ENCODE data around the gene HOXC9.
A peak's percentile ranks its signal among the peaks of the same experiment; 100 is the strongest.

The HOXC9 gene

GRCh38 chr12:53988541-53989226 lies 11.3 kb upstream of the HOXC9 start:
- Mint-ChIP-seq H3K4me1 (peaks cover 41% of the 10 kb centered on the region), H3K4me3 (no peak overlapping the region), H3K27me3 (peaks cover 100% of the 10 kb centered on the region), H3K27ac (no peak overlapping the region), H3K9me3 (no peaks in the 10 kb centered on the region), H3K36me3 (no peaks in the 10 kb centered on the region)
- ATAC-seq = no peak

- Mint-ChIP-seq H3K36me3 (no peaks in the 10 kb centered on the region), H3K27ac (no peak overlapping the region), H3K4me3 (no peak overlapping the region), H3K9me3 (no peaks in the 10 kb centered on the region), H3K27me3 (peaks cover 100% of the 10 kb centered on the region), H3K4me1 (peaks cover 47% of the 10 kb centered on the region)
- ATAC-seq = no peak
These were observed 10.5 kb upstream of the HOXC9 start for GRCh38 chr12:53989227-53990113.

GRCh38 chr12:53990311-53991076 lies 9.5 kb upstream of the HOXC9 start:
- Mint-ChIP-seq H3K9me3 (no peaks in the 10 kb centered on the region), H3K27me3 (peaks cover 100% of the 10 kb centered on the region), H3K27ac (no peak overlapping the region), H3K4me3 (no peak overlapping the region), H3K4me1 (peaks cover 50% of the 10 kb centered on the region), H3K36me3 (no peaks in the 10 kb centered on the region)
- ATAC-seq = no peak

GRCh38 chr12:53991077-53991460 lies 8.9 kb upstream of the HOXC9 start:
- Mint-ChIP-seq H3K9me3 (no peaks in the 10 kb centered on the region), H3K4me1 (peaks cover 52% of the 10 kb centered on the region), H3K27me3 (peaks cover 100% of the 10 kb centered on the region), H3K36me3 (no peaks in the 10 kb centered on the region), H3K27ac (no peak overlapping the region), H3K4me3 (no peak overlapping the region)
- no peak for ATAC-seq

DNA sequence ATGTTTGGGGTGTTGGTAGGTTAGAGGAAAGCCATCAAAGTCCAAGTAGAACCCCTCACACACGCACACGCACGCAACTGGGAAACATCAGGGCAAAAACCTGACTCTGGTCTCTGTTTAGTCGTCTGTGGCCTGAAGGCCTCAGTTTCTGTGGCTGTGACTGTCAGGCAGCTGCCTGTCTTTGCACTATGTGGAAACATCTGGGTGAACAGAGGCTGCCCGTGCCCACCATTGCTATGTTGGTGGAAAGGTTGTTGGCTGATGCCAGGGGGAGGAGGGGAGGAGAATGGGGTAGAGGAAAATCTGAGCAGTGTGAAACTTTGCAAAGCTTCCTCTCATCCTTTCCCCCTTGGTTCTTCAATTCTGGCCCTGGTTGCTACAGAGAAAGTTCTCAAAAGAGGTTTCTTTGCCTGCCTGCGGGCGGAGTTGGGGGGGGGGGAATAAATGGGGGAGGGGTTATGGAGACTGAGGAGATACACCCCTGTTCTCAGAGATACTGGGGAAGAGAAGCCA lies 7.5 kb upstream of the HOXC9 start:
- Mint-ChIP-seq H3K4me1 (peaks cover 58% of the 10 kb centered on the region), H3K27ac (no peak overlapping the region)

GRCh38 chr12:53993162-53994008 lies 6.6 kb upstream of the HOXC9 start:
- Mint-ChIP-seq H3K27ac (no peak overlapping the region), H3K36me3 (no peaks in the 10 kb centered on the region), H3K4me3 (peak overlapping the region; percentile 63), H3K4me1 (peaks cover 59% of the 10 kb centered on the region), H3K27me3 (peaks cover 100% of the 10 kb centered on the region), H3K9me3 (no peaks in the 10 kb centered on the region)
- ATAC-seq = no peak

More for the DNA sequence above, 7.5 kb upstream of the HOXC9 start:
- ATAC-seq = no peak
- Mint-ChIP-seq H3K36me3 (no peaks in the 10 kb centered on the region), H3K9me3 (no peaks in the 10 kb centered on the region), H3K4me3 (no peak overlapping the region), H3K27me3 (peaks cover 100% of the 10 kb centered on the region)

DNA sequence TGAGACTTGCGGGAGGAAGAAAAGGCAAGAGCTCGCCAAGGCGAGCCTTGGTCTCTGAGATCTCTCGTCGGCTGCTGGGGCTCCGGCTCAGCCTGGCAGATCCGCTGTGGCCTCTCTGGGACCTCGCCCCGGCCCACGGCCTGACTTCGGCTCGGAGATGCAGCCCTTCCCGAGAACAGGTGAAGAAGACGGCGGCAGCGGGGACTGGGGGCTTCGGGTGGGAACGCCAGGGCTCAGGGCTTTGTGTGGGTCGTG lies 6.0 kb upstream of the HOXC9 start:
- H3K36me3 Mint-ChIP-seq = no peaks in the 10 kb centered on the region
- H3K9me3 Mint-ChIP-seq = no peaks in the 10 kb centered on the region
- H3K4me1 Mint-ChIP-seq = peaks cover 54% of the 10 kb centered on the region
- H3K27me3 Mint-ChIP-seq = peaks cover 100% of the 10 kb centered on the region
- peak overlapping the region; percentile 63 for H3K4me3 Mint-ChIP-seq
- H3K27ac Mint-ChIP-seq = no peak overlapping the region
- ATAC-seq = no peak

DNA sequence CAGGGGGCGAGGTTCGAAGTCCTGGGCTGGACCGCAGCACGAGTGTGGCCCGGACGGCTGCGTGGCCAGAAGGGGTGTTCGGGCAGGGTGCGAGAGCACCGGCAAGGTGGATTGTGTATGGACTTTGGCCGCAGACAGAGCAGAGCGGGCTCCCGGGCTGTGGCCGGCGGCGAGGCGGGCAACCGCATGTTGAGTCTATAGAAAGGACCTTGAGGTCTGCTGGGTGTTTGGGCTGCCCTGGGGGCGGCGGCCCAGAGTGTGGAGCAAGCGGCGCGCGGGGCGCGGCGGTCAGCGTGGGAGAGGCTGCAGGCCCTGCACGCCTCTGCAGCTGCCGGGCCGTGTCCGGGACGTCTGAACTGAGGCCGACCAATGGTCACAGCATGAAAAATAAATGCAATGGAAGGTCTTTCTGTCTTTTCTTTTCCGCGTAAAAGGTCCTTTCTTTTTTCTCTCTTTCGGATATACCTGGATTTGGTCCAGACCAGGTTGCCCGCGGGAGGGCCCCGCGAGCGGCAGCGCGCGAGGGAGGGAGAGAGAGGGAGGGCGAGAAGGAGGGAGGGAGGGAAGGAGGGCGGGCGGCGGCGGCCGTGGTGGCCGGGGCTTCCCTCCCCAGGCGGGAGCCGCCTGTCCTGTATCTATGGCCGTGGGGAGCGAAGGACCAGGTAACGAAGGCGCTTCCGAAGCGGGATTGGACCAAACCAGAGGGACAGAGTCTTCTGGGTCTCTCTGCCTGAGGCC lies 5.5 kb upstream of the HOXC9 start:
- peaks cover 49% of the 10 kb centered on the region for H3K4me1 Mint-ChIP-seq
- H3K36me3 Mint-ChIP-seq = no peaks in the 10 kb centered on the region
- H3K4me3 Mint-ChIP-seq = peak overlapping the region; percentile 63
- peaks cover 100% of the 10 kb centered on the region for H3K27me3 Mint-ChIP-seq
- H3K9me3 Mint-ChIP-seq = no peaks in the 10 kb centered on the region
- ATAC-seq = no peak
- no peak overlapping the region for H3K27ac Mint-ChIP-seq

GRCh38 chr12:53995002-53995377 lies 5.0 kb upstream of the HOXC9 start:
- ATAC-seq = no peak
- Mint-ChIP-seq H3K27ac (peak overlapping the region; percentile 63), H3K27me3 (peaks cover 99% of the 10 kb centered on the region), H3K36me3 (no peaks in the 10 kb centered on the region), H3K9me3 (no peaks in the 10 kb centered on the region), H3K4me1 (peaks cover 43% of the 10 kb centered on the region), H3K4me3 (peak overlapping the region; percentile 38)

DNA sequence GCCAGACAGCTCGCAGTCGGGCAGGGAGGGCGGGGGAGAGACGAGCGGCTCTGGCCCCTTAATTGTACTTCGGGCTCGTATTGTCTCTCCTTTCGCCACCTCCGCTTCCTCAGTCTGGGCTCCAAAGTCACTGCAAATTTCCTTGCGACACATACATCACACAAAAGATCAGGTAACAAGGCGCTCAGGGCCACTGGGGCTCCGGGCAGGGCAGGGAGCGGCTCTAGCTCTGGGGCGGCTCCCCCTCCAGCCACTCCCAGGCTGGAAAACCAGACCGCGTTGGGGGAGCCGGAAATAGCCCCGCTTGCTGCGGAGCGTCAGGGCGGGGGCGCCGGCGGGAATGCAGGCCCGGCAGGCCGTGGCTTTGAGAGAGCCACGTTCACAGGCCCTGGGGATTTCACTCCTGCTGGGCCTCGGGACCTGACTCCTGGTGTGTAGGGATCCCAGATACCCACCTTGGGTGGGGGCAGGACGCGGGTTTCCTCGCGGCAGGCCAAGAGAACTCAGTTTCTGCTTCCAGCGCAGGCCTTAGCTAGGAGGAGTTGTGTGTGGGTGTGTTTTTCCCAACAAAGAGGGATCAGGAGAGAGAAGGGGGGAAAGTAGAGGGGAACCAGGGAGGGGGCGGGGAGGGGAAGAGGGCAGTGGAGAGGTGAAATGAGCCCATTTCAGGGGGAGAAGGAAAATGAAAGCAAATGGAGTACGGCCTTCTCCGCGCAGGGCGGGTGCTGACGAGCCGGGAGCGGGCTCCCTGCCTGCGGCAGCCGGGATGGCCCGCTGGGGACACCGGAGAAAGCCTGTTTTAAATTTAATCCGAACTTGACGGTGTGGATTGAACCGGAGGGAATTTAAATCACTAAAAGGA lies 4.4 kb upstream of the HOXC9 start:
- H3K27me3 Mint-ChIP-seq = peaks cover 98% of the 10 kb centered on the region
- H3K9me3 Mint-ChIP-seq = no peaks in the 10 kb centered on the region
- no peaks in the 10 kb centered on the region for H3K36me3 Mint-ChIP-seq
- peak overlapping the region; percentile 63 for H3K27ac Mint-ChIP-seq
- peaks cover 37% of the 10 kb centered on the region for H3K4me1 Mint-ChIP-seq
- ATAC-seq = no peak
- H3K4me3 Mint-ChIP-seq = peak overlapping the region; percentile 89

DNA sequence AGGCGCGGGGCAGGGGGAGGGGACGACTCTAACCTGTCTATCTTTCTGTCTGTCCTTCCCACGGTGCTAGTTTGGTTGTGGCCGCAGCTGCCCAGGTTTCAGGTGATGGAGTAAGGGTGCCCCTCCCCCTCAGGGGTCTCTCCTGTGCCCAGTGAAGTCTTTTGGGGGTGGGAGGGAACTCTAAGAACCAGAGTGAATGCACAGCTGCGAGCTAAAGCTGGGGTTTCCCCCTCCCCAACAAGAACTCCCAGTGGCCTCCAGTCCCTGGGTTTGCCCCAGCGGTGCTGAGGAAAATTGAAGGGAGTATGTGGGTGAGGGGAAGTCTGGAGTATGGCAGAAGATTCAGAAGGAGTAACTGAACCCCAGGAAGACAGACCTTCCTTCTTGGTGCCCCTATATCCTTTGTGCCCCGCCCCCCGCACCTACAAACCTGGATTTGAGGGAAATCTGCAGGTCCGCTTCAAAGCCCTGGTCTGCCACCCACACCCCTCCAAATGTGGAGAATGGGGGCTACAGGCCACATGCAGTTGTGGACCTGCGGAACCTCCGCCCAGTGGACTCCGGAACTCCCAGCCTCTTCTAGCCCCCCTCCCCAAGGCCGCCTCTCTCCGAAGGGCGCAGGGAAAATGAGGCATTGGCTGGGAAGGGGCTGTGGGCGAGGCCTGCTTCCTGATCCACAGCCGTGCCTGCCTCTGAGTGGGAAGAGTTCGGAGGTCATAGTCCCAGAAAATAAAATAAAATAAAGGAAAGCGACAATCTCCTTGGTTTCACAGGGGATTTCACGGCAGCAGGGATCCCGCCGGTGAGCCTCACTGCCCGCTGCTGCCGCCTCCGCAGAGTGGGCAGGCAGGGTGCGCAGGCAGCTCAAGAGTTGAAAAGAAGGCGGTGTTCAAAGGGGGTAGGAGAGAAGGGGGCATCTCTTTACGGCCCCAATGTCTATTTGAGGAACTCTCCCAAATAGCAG lies 3.4 kb upstream of the HOXC9 start:
- peaks cover 98% of the 10 kb centered on the region for H3K27me3 Mint-ChIP-seq
- H3K4me3 Mint-ChIP-seq = peak overlapping the region; percentile 89
- H3K36me3 Mint-ChIP-seq = no peaks in the 10 kb centered on the region
- no peak for ATAC-seq
- H3K9me3 Mint-ChIP-seq = no peaks in the 10 kb centered on the region
- H3K27ac Mint-ChIP-seq = peak overlapping the region; percentile 63
- H3K4me1 Mint-ChIP-seq = peaks cover 36% of the 10 kb centered on the region

DNA sequence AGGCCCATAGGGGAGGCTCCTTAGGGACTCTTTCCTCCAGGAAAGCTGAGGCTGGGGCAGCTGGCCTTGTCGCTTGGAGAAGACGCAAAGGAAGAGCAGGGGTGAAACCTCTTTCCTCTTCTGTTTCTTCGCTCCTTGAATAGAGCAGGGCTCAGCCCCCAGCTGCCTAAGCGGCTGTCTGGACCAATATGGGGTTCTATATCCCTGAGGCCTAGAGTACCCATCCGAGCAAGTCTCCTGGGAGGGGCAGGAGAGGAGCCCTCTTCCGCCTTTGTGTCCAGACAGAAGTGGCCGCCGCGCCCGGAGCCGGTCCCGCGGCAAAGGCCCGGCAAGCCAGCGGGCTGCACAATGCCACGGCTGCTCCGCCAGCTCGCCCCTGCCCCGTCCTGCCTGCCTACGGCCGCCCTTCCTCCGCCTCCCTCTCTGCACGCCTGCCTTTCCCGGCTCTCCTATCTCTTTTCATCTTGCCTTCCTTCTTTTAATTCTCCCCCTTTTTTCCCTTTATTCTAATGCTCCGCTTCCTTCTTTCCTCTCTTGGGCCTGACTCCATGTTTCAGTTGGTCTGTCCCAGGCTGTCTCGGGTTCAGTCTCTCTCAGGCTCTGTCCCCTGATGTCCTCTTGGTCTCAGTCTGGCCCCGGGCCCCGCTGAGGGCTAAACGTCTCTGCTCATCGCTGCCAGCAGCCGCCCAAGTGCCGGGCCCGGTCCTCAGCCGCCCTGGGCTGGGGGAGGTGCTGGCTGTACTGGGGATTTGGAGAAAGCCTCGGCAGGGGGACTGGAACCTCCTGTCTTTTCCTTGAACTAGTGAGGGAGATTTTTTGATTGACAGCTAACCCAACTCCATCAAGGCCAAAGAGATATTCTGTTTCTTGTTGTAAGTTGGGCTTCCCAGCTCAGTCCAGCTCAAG lies 2.5 kb upstream of the HOXC9 start:
- Mint-ChIP-seq H3K4me3 (no peak overlapping the region), H3K27me3 (peaks cover 98% of the 10 kb centered on the region), H3K27ac (no peak overlapping the region), H3K4me1 (peaks cover 36% of the 10 kb centered on the region), H3K9me3 (no peaks in the 10 kb centered on the region), H3K36me3 (no peaks in the 10 kb centered on the region)
- no peak for ATAC-seq

All from stimulated activated memory B cell treated with anti-CD40 and anti-IgM and Interleukin-4, amounts not matched to agents 10 μg/mL and 1 μg/mL and 100 μg/mL, for 72 hours (primary cell).